Measurements from ENCODE around the gene PTTG1.

PTTG1 gene

DNA sequence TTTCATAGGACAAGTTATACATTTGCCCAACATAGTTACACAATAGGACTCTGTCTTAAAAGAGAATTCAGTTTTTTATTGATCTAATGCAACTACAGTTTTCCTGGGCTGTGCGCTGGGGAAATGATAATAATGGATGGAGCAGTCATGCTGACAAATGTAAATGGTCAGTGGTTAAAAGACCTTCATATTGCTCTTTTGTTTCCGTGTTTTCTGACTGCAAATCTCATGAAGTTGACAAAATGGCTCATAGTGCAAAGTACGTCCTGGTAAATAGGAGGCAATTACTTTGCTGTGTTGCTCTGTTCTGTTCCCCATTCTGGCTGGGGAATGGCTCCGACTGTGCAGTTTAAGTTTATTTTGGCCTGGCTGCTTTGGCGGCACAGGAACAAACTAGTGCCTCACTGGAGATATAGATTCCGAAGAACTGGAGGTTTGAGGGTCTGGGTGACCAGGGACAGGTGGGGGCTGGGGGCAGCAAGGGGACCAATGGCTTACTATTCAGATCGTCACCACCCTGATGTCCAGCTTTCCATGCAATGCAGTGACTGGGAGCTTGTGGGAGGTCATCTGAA, 54.3 kb downstream of the PTTG1 start:
- DNase-seq, result no peak

DNA sequence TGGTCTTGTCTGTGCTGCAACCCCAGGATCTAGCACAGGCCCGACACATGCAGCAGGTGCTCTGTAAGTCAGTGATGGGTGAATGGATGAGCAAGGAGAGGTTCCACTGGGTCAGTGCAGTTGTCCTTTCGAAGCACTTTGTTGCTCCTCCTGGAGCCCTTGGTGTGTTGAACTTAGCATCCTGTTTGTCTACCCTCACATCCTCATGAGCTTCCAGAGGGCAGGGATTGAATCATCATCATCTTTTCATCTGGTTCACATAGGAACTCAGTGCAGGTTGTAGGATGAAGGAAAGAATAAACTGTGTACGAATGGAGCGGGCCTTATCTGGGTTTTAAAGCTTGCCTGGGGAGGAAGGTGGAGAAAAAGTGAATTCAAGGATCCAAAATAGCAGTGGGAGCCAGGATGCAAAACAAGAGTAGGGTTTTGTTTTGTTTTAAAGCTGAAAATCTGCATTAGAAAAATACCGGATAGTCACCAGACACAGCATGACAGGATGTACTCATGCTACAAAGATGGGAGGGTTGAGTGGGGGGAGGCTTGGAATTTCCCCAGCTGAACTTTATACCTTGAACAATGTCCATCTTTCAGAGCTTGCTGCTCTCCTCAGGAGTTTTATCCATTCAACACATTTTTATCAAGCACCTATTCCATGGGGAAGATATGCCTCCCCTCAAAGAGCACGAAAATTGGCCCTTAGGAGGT, 55.8 kb downstream of the PTTG1 start:
- DNase-seq, result no peak

DNA sequence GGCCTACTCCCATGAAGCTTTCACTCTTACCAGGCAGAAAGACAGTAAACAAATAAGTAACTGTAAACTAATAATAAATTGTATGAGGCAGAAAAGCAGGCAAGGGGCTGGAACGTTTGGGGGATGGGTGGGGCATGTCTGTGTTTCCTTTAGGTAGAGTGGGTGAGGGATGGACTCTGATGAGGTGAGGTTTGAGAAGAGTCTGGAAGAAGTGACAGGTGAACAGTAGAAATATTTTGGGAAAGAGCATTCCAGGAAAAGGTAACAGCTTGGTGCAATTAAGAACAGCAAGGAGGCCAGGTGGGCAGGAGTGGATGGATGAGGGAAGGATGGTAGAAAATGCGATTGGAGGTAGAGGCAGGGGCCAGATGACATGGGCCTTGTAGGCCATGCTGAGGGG, 56.5 kb downstream of the PTTG1 start:
- no peak for DNase-seq
